Neutrophil (primary cell): Measurements from ENCODE around the gene ZNF248.

ENCODE experiments used
- H3K27ac ChIP-seq: fragments of 200-600 bp; sonication (generic); 2 replicates; pipeline ENCODE4 v1.5.1; 2016; ENCODE audit warnings: mild to moderate bottlenecking, moderate library complexity
- H3K27me3 ChIP-seq: fragments of 200-600 bp; sonication (generic); 2 replicates; pipeline ENCODE4 v1.6.0; 2016; ENCODE audit warnings: mild to moderate bottlenecking
- H3K36me3 ChIP-seq: fragments of 200-600 bp; sonication (generic); 2 replicates; pipeline ENCODE4 v1.5.1; 2017
- H3K4me1 ChIP-seq, 2 experiments: fragments of 200-600 bp in 1 of 2; sonication (generic) in 1 of 2; 1 replicate in 1 of 2; 2 replicates in 1 of 2; pipeline versions ENCODE4 v1.5.1 to v1.6.1; 2013 to 2016; ENCODE audit warnings: low read depth in 1 of 2, low read length in 1 of 2, mild to moderate bottlenecking in 1 of 2, moderate library complexity in 1 of 2; ENCODE audit not compliant: control insufficient read depth in 1 of 2, insufficient read depth in 1 of 2
- H3K4me3 ChIP-seq, 2 experiments: fragments of 200-600 bp in 1 of 2; sonication (generic) in 1 of 2; 1 replicate in 1 of 2; 2 replicates in 1 of 2; pipeline ENCODE4 v1.5.1; 2013 to 2016; ENCODE audit warnings: low read depth in 1 of 2, low read length in 1 of 2, mild to moderate bottlenecking in 1 of 2, moderate library complexity in 1 of 2
- H3K9me3 ChIP-seq: fragments of 200-600 bp; sonication (generic); 2 replicates; pipeline ENCODE4 v1.5.1; 2016
- CTCF ChIP-seq: fragments of 200-600 bp; sonication (generic); IDR thresholded peaks from 2 replicates; pipeline ENCODE4 v1.5.1; 2016; ENCODE audit warnings: antibody characterized with exemption

ZNF248 gene

DNA sequence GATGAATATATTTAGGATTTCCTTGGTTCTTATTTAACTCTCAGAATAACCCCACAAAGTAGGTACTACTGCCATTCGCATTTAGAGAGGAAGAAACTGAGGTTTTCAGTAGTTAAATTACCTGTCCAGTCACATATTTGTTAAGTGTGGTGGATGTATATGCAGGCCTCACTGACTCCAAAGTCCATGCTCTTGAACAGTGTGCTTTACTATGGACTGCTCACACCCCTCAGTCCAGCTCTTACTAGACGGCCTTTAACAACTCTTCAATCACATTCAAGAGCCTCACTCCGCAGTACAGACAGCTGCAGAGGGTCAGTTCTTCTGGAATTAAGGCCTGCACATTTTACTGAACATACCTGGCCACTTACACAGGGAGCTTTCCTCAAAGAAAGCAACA, 36.2 kb downstream of the ZNF248 start:
- Histone ChIP-seq H3K9me3 (peaks cover 5% of the 10 kb centered on the region), H3K36me3 (no peaks in the 10 kb centered on the region), H3K27ac (no peak overlapping the region), H3K27me3 (no peaks in the 10 kb centered on the region), H3K4me1 (no peaks in the 10 kb centered on the region), H3K4me3 (no peak overlapping the region)
- no peak for TF ChIP-seq CTCF

DNA sequence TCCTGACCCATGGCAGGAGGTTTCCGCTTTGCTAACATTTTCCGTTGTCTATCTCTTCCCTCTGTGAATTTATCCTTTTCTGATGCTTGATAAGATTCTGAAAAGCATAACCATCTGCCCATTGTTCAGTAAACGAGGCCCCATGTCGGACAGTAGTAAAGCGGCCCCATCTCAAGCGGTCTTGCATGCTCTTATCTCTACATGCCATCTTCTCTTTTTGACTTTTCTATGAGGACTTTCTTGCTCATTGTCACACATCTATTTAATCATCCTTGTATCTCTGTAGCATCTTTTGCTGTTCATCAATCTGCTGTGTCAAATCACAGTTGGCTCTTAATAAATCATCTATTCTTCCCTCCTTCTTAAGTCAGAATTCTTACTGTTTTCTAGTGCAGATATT, 37.6 kb downstream of the ZNF248 start:
- H3K9me3 ChIP-seq = peaks cover 5% of the 10 kb centered on the region

GRCh38 chr10:37816290-37816689, 41.1 kb downstream of the ZNF248 start:
- Histone ChIP-seq H3K4me1 (no peaks in the 10 kb centered on the region), H3K27me3 (no peaks in the 10 kb centered on the region), H3K36me3 (no peaks in the 10 kb centered on the region), H3K4me3 (no peak overlapping the region), H3K9me3 (no peaks in the 10 kb centered on the region), H3K27ac (no peak overlapping the region)
- no peak for TF ChIP-seq CTCF

More for the DNA sequence above, 37.6 kb downstream of the ZNF248 start:
- H3K36me3 ChIP-seq = no peaks in the 10 kb centered on the region
- no peak overlapping the region for H3K27ac ChIP-seq
- H3K27me3 ChIP-seq = no peaks in the 10 kb centered on the region
- no peaks in the 10 kb centered on the region for H3K4me1 ChIP-seq
- H3K4me3 ChIP-seq = no peak overlapping the region
- no peak for TF ChIP-seq CTCF

DNA sequence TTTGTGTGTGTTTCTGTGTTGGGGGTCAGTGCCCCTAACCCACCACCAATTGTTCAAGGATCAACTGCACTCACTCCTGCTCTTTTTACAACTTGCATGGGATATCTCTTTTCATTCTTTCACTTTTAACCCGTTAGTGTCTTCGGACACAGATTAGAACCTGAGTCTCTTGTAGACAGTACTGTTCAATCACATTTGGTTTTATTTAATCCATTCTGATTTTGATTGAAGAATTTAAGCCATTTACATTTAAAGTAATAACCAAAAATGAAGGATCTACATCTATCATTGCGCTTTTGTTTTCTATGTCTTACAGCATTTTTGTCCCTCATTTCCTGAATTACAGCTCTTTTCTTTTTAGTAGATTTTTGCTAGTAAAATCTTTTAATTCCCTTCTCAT, 43.6 kb downstream of the ZNF248 start:
- Histone ChIP-seq H3K4me1 (no peaks in the 10 kb centered on the region), H3K27me3 (no peaks in the 10 kb centered on the region), H3K27ac (no peak overlapping the region), H3K4me3 (no peak overlapping the region), H3K9me3 (no peaks in the 10 kb centered on the region), H3K36me3 (no peaks in the 10 kb centered on the region)
- no peak for TF ChIP-seq CTCF

GRCh38 chr10:37812290-37812689, 45.1 kb downstream of the ZNF248 start:
- no peak overlapping the region for H3K27ac ChIP-seq
- no peaks in the 10 kb centered on the region for H3K4me1 ChIP-seq
- TF ChIP-seq CTCF = no peak
- no peak overlapping the region for H3K4me3 ChIP-seq
- no peaks in the 10 kb centered on the region for H3K9me3 ChIP-seq
- H3K27me3 ChIP-seq = no peaks in the 10 kb centered on the region
- H3K36me3 ChIP-seq = no peaks in the 10 kb centered on the region

DNA sequence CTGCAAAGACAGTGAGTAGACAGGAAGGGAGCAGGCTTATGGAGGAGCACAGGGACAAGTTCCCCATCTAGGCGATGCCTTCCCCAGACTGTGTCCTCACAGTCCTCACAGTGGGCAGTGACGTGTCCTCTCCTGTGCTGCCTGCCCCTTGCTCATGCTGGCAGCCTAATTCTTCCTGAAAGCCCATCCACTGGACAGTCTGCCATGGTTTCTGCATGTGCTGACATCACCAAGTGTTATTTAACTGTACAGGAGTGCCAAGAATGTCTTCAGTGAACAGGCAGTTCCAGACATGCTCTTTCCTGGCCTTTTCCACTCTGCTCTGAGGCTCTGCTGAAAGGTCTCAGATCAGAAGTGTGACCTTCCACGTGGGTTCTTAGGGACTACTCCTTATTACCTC, 54.1 kb downstream of the ZNF248 start:
- H3K27ac ChIP-seq = no peak overlapping the region
- H3K36me3 ChIP-seq = no peaks in the 10 kb centered on the region
- no peaks in the 10 kb centered on the region for H3K4me1 ChIP-seq
- no peaks in the 10 kb centered on the region for H3K27me3 ChIP-seq
- no peak overlapping the region for H3K4me3 ChIP-seq
- H3K9me3 ChIP-seq = no peaks in the 10 kb centered on the region
- no peak for TF ChIP-seq CTCF
